IMR-90 (cell line): ENCODE measurements around the gene GPR15. TPM values are rescaled to one million over a fixed set of nuclear protein-coding genes. Genes with fewer than 3 reads are reported as not detected.

Experiments
- ATAC-seq: fragments of 200-7000 bp; cut with Tn5 transposase; 2 replicates; pipeline ENCODE4 v1.9.1; 2020; ENCODE audit warnings: low read depth, mild to moderate bottlenecking, moderate library complexity
- BruUV-seq: library from RNA; stranded (reverse); fragments of 400-500 nt; replicated peaks from 2 replicates; lab custom pipeline; 2021; lab: Mats Ljungman, UMichigan
- CTCF ChIA-PET: fragments of 300-600 bp; formaldehyde crosslinking; extraction: SDS; loops from one replicate; lab custom pipeline; 2021; ENCODE audit warnings: antibody characterized with exemption; lab: Yijun Ruan, JAX
- POLR2A ChIA-PET: fragments of 300-600 bp; sonication (Branson Sonifier 250); formaldehyde crosslinking; loops from one replicate; lab custom pipeline; 2022; ENCODE audit warnings: antibody characterized with exemption; ENCODE audit not compliant: unreplicated experiment; lab: Charles Lee
- DNase-seq: peaks from one replicate; pipeline ENCODE4 v3.0.0; 2013
- H2AFZ ChIP-seq: replicated peaks from 2 replicates; pipeline ENCODE3; 2013; ENCODE audit warnings: low read length, mild to moderate bottlenecking; ENCODE audit not compliant: poor library complexity
- H2AK5ac ChIP-seq: 2 replicates; pipeline ENCODE4 v1.6.1; 2013; ENCODE audit warnings: low read depth, low read length, inconsistent platforms
- H2AK9ac ChIP-seq: replicated peaks from 2 replicates; pipeline ENCODE3; 2013; ENCODE audit warnings: mild to moderate bottlenecking, low read depth, low read length, moderate library complexity; ENCODE audit not compliant: poor library complexity
- H2BK120ac ChIP-seq: 2 replicates; pipeline ENCODE4 v1.6.1; 2013; ENCODE audit warnings: low read depth, low read length, inconsistent platforms
- H2BK15ac ChIP-seq: 3 replicates; pipeline ENCODE4 v1.6.1; 2013; ENCODE audit warnings: low read depth, low read length, inconsistent platforms
- H2BK20ac ChIP-seq: 2 replicates; pipeline ENCODE4 v1.6.1; 2013; ENCODE audit warnings: low read depth, mild to moderate bottlenecking, inconsistent platforms, low read length, moderate library complexity
- H2BK5ac ChIP-seq: 2 replicates; pipeline ENCODE4 v1.6.1; 2013; ENCODE audit warnings: mild to moderate bottlenecking, low read depth, low read length, inconsistent platforms; ENCODE audit not compliant: poor library complexity, severe bottlenecking
- H3K14ac ChIP-seq: replicated peaks from 2 replicates; pipeline ENCODE4 v1.6.1; 2013; ENCODE audit warnings: low read depth, low read length, inconsistent platforms
- H3K18ac ChIP-seq: 2 replicates; pipeline ENCODE4 v1.6.1; 2013; ENCODE audit warnings: low read depth, low read length, control low read depth
- H3K23ac ChIP-seq: 2 replicates; pipeline ENCODE4 v1.6.1; 2013; ENCODE audit warnings: low read depth, low read length, inconsistent platforms
- H3K27ac ChIP-seq: 2 replicates; pipeline ENCODE4 v1.5.1; 2013; ENCODE audit warnings: mild to moderate bottlenecking, control low read depth, low read length; ENCODE audit not compliant: insufficient read depth
- H3K27me3 ChIP-seq: 2 replicates; pipeline ENCODE4 v1.6.1; 2013; ENCODE audit warnings: low read length; ENCODE audit not compliant: control insufficient read depth, insufficient read depth
- H3K36me3 ChIP-seq: 2 replicates; pipeline ENCODE4 v1.6.1; 2013; ENCODE audit warnings: low read length, mixed read lengths; ENCODE audit not compliant: control insufficient read depth, insufficient read depth
- H3K4ac ChIP-seq: 2 replicates; pipeline ENCODE4 v1.6.1; 2013; ENCODE audit warnings: low read depth, low read length, inconsistent platforms
- H3K4me1 ChIP-seq: 2 replicates; pipeline ENCODE4 v1.6.1; 2013; ENCODE audit warnings: low read length, mixed read lengths; ENCODE audit not compliant: control insufficient read depth, insufficient read depth
- H3K4me2 ChIP-seq: 2 replicates; pipeline ENCODE4 v1.6.1; 2013; ENCODE audit warnings: low read depth, mild to moderate bottlenecking, control low read depth, low read length, moderate library complexity
- H3K4me3 ChIP-seq: 2 replicates; pipeline ENCODE4 v1.5.1; 2013; ENCODE audit warnings: low read depth, mild to moderate bottlenecking, control low read depth, low read length, moderate library complexity; ENCODE audit not compliant: insufficient read depth
- H3K56ac ChIP-seq: 2 replicates; pipeline ENCODE4 v1.6.1; 2013; ENCODE audit warnings: low read length, inconsistent platforms; ENCODE audit not compliant: insufficient read depth; ENCODE audit errors: extremely low read depth
- H3K79me1 ChIP-seq, 2 experiments: 2 replicates each; pipeline ENCODE4 v1.6.1; 2013; ENCODE audit warnings: low read length in 2 of 2, inconsistent platforms in 1 of 2, low read depth in 1 of 2
- H3K9ac ChIP-seq: 2 replicates; pipeline ENCODE4 v1.6.1; 2013; ENCODE audit warnings: low read depth, low read length, control low read depth
- H3K9me1 ChIP-seq: 2 replicates; pipeline ENCODE4 v1.6.1; 2013; ENCODE audit warnings: low read length, inconsistent platforms; ENCODE audit not compliant: insufficient read depth
- H3K9me3 ChIP-seq: 2 replicates; pipeline ENCODE4 v1.6.1; 2013; ENCODE audit warnings: low read length; ENCODE audit not compliant: control insufficient read depth, insufficient read depth
- H4K20me1 ChIP-seq: 2 replicates; pipeline ENCODE4 v1.6.1; 2013; ENCODE audit warnings: low read length, inconsistent platforms; ENCODE audit not compliant: insufficient read depth
- H4K5ac ChIP-seq: 2 replicates; pipeline ENCODE4 v1.6.1; 2013; ENCODE audit warnings: mild to moderate bottlenecking, low read depth, low read length, control low read depth
- H4K8ac ChIP-seq, 2 experiments: 2 replicates each; pipeline ENCODE4 v1.6.1; 2013; ENCODE audit warnings: low read depth in 2 of 2, low read length in 2 of 2, control low read depth in 1 of 2, inconsistent platforms in 1 of 2
- H4K91ac ChIP-seq: 2 replicates; pipeline ENCODE4 v1.6.1; 2013; ENCODE audit warnings: low read depth, low read length, inconsistent platforms; ENCODE audit not compliant: insufficient read depth
- BHLHE40 ChIP-seq: fragments of 150-350 bp; IDR thresholded peaks from 2 replicates; pipeline ENCODE4 v1.6.1; 2016; ENCODE audit warnings: mild to moderate bottlenecking, low read depth, low read length
- MAFK ChIP-seq: IDR thresholded peaks from 2 replicates; pipeline ENCODE4 v1.6.1; 2012; ENCODE audit warnings: low read depth, low read length, improper control_type of control experiment
- MAZ ChIP-seq: IDR thresholded peaks from 2 replicates; pipeline ENCODE4 v1.6.1; 2012; ENCODE audit warnings: low read depth, mild to moderate bottlenecking, low read length, improper control_type of control experiment, moderate library complexity, borderline replicate concordance
- MXI1 ChIP-seq: IDR thresholded peaks from 2 replicates; pipeline ENCODE4 v1.6.1; 2012; ENCODE audit warnings: low read depth, mild to moderate bottlenecking, low read length, moderate library complexity, borderline replicate concordance
- NFE2L2 ChIP-seq: fragments of 150-350 bp; IDR thresholded peaks from 2 replicates; pipeline ENCODE4 v1.6.1; 2016; ENCODE audit warnings: low read depth, mild to moderate bottlenecking, low read length
- POLR2A ChIP-seq: IDR thresholded peaks from 2 replicates; pipeline ENCODE4 v1.6.1; 2012; ENCODE audit warnings: mild to moderate bottlenecking, low read depth, low read length
- RCOR1 ChIP-seq: IDR thresholded peaks from 2 replicates; pipeline ENCODE4 v1.6.1; 2012; ENCODE audit warnings: mild to moderate bottlenecking, low read length, improper control_type of control experiment; ENCODE audit not compliant: insufficient replicate concordance
- RFX5 ChIP-seq: IDR thresholded peaks from 2 replicates; pipeline ENCODE4 v1.8.0; 2012; ENCODE audit warnings: low read depth, mild to moderate bottlenecking, low read length, moderate library complexity
- SMC3 ChIP-seq: fragments of 150-350 bp; IDR thresholded peaks from 2 replicates; pipeline ENCODE4 v1.6.1; 2016; ENCODE audit warnings: low read depth, mild to moderate bottlenecking, antibody characterized with exemption, low read length, moderate library complexity
- WGBS, 2 experiments: methylation state at CpG; one replicate each; pipeline versions ENCODE4 v1.1.5 to v1.1.7; 2013; ENCODE audit warnings: missing lambda C conversion rate in 2 of 2; ENCODE audit not compliant: insufficient read length in 1 of 2; ENCODE audit errors: extremely low coverage in 2 of 2; 5-methylcytosine and 5-hydroxymethylcytosine counted together
- dilution Hi-C: fragments of 300-500 bp; cut with HindIII; formaldehyde crosslinking; loops from one replicate; pipeline ENCODE4 v1.14.3; 2018; ENCODE audit warnings: low sequenced_read_pairs; ENCODE audit not compliant: unreplicated experiment
- in situ Hi-C: fragments of 300-500 bp; cut with MboI; formaldehyde crosslinking; loops from 3 replicates; pipeline ENCODE4 v1.14.3; 2019; ENCODE audit warnings: low sequenced_read_pairs, inconsistent platforms, mixed read lengths
- intact Hi-C: fragments of 100-400 bp; cut with micrococcal nuclease; formaldehyde crosslinking; loops from 2 replicates; pipeline ENCODE4 v1.10.0; 2022
- polyA plus RNA-seq, 3 experiments: library from polyadenylated mRNA; depleted of rRNA; stranded (reverse); fragments of >200 nt; gene quantifications; 2 replicates each; pipeline ENCODE4 v1.2.3, GENCODE V29; 2012; ENCODE audit warnings: low replicate concordance in 1 of 3
- total RNA-seq: library from RNA; depleted of rRNA; stranded (reverse); fragments of >200 nt; gene quantifications from 2 replicates; pipeline ENCODE4 v1.2.3, GENCODE V29; 2012
- TF ChIP-seq, protein P1 (sequence below): conservative IDR thresholded peaks from 2 replicates; pipeline ENCODE4 v1.5.1; 2012; ENCODE audit warnings: mild to moderate bottlenecking, low read depth, low read length, improper control_type of control experiment
- TF ChIP-seq, protein P2 (sequence below): fragments of 150-350 bp; IDR thresholded peaks from 2 replicates; pipeline ENCODE4 v1.6.1; 2016; ENCODE audit warnings: low read depth, mild to moderate bottlenecking, low read length, moderate library complexity, borderline replicate concordance

Gene GPR15
- total and polyA plus RNA-seq, 2 of the 4 experiments (the other 2 are of a cell fraction): not detected

DNA sequence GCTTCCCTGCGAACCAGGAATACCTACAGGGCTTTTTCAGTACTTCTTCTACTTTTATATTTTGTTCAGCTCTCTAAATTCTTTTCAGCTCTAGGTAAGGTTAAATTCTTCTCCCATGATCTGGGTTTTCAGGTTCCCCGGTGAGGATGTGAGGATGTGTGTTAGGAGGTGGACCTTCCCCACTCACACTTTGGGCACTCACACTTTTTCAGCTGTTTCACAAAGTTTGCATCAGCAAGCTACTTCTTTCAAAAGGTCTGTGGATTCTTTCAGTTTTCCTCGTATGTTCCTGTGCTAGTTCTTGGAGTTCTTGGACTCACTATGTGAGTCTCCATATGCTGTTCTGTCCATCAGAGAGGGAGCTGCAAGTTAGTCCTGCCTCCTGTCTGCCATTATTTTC, 48.2 kb upstream of the GPR15 start:
- no peak overlapping the region for H3K4me2 ChIP-seq
- CTCF ChIA-PET: no interaction called here
- TF ChIP-seq POLR2A: no peak
- TF ChIP-seq, protein P1, sequence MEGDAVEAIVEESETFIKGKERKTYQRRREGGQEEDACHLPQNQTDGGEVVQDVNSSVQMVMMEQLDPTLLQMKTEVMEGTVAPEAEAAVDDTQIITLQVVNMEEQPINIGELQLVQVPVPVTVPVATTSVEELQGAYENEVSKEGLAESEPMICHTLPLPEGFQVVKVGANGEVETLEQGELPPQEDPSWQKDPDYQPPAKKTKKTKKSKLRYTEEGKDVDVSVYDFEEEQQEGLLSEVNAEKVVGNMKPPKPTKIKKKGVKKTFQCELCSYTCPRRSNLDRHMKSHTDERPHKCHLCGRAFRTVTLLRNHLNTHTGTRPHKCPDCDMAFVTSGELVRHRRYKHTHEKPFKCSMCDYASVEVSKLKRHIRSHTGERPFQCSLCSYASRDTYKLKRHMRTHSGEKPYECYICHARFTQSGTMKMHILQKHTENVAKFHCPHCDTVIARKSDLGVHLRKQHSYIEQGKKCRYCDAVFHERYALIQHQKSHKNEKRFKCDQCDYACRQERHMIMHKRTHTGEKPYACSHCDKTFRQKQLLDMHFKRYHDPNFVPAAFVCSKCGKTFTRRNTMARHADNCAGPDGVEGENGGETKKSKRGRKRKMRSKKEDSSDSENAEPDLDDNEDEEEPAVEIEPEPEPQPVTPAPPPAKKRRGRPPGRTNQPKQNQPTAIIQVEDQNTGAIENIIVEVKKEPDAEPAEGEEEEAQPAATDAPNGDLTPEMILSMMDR: no peak
- TF ChIP-seq NFE2L2: no peak
- TF ChIP-seq MAFK: no peak
- no peak for TF ChIP-seq SMC3
- TF ChIP-seq RFX5: no peak
- no peak for TF ChIP-seq RCOR1
- no peak for TF ChIP-seq BHLHE40
- TF ChIP-seq MAZ: no peak
- TF ChIP-seq, protein P2, sequence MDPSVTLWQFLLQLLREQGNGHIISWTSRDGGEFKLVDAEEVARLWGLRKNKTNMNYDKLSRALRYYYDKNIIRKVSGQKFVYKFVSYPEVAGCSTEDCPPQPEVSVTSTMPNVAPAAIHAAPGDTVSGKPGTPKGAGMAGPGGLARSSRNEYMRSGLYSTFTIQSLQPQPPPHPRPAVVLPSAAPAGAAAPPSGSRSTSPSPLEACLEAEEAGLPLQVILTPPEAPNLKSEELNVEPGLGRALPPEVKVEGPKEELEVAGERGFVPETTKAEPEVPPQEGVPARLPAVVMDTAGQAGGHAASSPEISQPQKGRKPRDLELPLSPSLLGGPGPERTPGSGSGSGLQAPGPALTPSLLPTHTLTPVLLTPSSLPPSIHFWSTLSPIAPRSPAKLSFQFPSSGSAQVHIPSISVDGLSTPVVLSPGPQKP: no peak
- no peak for TF ChIP-seq MXI1
- no peak overlapping the region for H2BK120ac ChIP-seq
- H3K27ac ChIP-seq: no peak overlapping the region
- WGBS, 2 experiments: no CpG with 5 or more reads among the region's 3 CpGs
- H2AK9ac ChIP-seq: no peak overlapping the region
- no peak overlapping the region for H3K4me3 ChIP-seq
- H4K91ac ChIP-seq: no peak overlapping the region
- no peak overlapping the region for H4K8ac ChIP-seq
- H3K79me1 ChIP-seq: no peaks in the 10 kb centered on the region
- no peaks in the 10 kb centered on the region for H4K20me1 ChIP-seq
- no peak overlapping the region for H2BK15ac ChIP-seq
- H3K4me1 ChIP-seq: no peaks in the 10 kb centered on the region
- no peak overlapping the region for H2BK5ac ChIP-seq
- H3K23ac ChIP-seq: no peak overlapping the region
- no TSS peak for BruUV-seq
- H2BK20ac ChIP-seq: no peak overlapping the region
- in situ Hi-C loops (no loop called here), intact Hi-C loops (no loop called here), dilution Hi-C loops (no loop called here)
- no peak for ATAC-seq
- no peak overlapping the region for H3K9ac ChIP-seq
- no peak overlapping the region for H4K5ac ChIP-seq
- H3K56ac ChIP-seq: no peak overlapping the region
- H3K9me1 ChIP-seq: no peaks in the 10 kb centered on the region
- no peaks in the 10 kb centered on the region for H3K36me3 ChIP-seq
- no peaks in the 10 kb centered on the region for H3K9me3 ChIP-seq
- H3K14ac ChIP-seq: no peak overlapping the region
- no peaks in the 10 kb centered on the region for H3K27me3 ChIP-seq
- no peak for DNase-seq
- POLR2A ChIA-PET: no interaction called here
- no peak overlapping the region for H3K4ac ChIP-seq
- no peak overlapping the region for H3K18ac ChIP-seq
- H2AFZ ChIP-seq: no peak overlapping the region
- H2AK5ac ChIP-seq: no peak overlapping the region
